H1 (cell line): Measurements from ENCODE around the gene NPSR1. TPM values are rescaled to one million over a fixed set of nuclear protein-coding genes. Genes with fewer than 3 reads are reported as not detected.

ENCODE experiments used
- CTCF ChIA-PET: fragments of 300-600 bp; sonication (Branson Sonifier 250); formaldehyde crosslinking; loops from one replicate; lab custom pipeline; 2021; ENCODE audit not compliant: partially characterized antibody; lab: Charles Lee
- POLR2A ChIA-PET: fragments of 300-600 bp; sonication (Branson Sonifier 250); formaldehyde crosslinking; loops from one replicate; lab custom pipeline; 2021; ENCODE audit warnings: inconsistent platforms; ENCODE audit not compliant: partially characterized antibody; lab: Charles Lee
- DNase-seq, 2 experiments: peaks; one replicate each; pipeline versions ENCODE4 v3.0.0 to v3.0.0-alpha.2; 2010 to 2022; ENCODE audit warnings: low spot score in 2 of 2, low read depth in 1 of 2, mixed read lengths in 1 of 2
- FAIRE-seq: peaks from 2 replicates; lab custom pipeline; 2011; peaks lifted over from hg19 to GRCh38; lab: Jason Lieb, UNC
- H2AFZ ChIP-seq: 2 replicates; pipeline ENCODE4 v1.8.1; 2012; ENCODE audit warnings: low read length, inconsistent platforms
- H2AK5ac ChIP-seq: 2 replicates; pipeline ENCODE4 v1.6.1; 2013; ENCODE audit warnings: low read depth, low read length
- H2BK120ac ChIP-seq: replicated peaks from 2 replicates; pipeline ENCODE3; 2013; ENCODE audit warnings: low read depth, low read length, inconsistent platforms
- H2BK12ac ChIP-seq: 2 replicates; pipeline ENCODE4 v1.6.1; 2013; ENCODE audit warnings: low read depth, low read length
- H2BK15ac ChIP-seq: 2 replicates; pipeline ENCODE4 v1.6.1; 2013; ENCODE audit warnings: low read length
- H2BK20ac ChIP-seq: 2 replicates; pipeline ENCODE4 v1.6.1; 2013; ENCODE audit warnings: low read length
- H2BK5ac ChIP-seq: 2 replicates; pipeline ENCODE4 v1.6.1; 2013; ENCODE audit warnings: low read depth, low read length
- H3K14ac ChIP-seq: 2 replicates; pipeline ENCODE4 v1.6.1; 2013; ENCODE audit warnings: inconsistent platforms; ENCODE audit not compliant: insufficient read length
- H3K18ac ChIP-seq: 2 replicates; pipeline ENCODE4 v1.6.1; 2013; ENCODE audit warnings: low read length; ENCODE audit errors: extremely low read depth
- H3K23ac ChIP-seq: 2 replicates; pipeline ENCODE4 v1.6.1; 2013; ENCODE audit warnings: inconsistent platforms; ENCODE audit not compliant: insufficient read length
- H3K23me2 ChIP-seq: 2 replicates; pipeline ENCODE4 v1.6.1; 2013; ENCODE audit warnings: low read depth, low read length
- H3K27ac ChIP-seq: 2 replicates; pipeline ENCODE4 v1.6.1; 2011; ENCODE audit warnings: low read depth, low read length, inconsistent platforms
- H3K27me3 ChIP-seq, 4 experiments: replicated peaks in 1 of 4; 1 replicate in 1 of 4; 2 replicates in 3 of 4; pipeline versions ENCODE4 v1.6.1 to v1.8.1; 2011 to 2013; ENCODE audit warnings: low read length in 3 of 4, mild to moderate bottlenecking in 3 of 4, inconsistent platforms in 2 of 4, mixed read lengths in 2 of 4, moderate library complexity in 1 of 4; ENCODE audit not compliant: control insufficient read depth in 3 of 4, insufficient read depth in 3 of 4; ENCODE audit errors: extremely low read depth in 1 of 4
- H3K36me3 ChIP-seq, 4 experiments: 2 replicates each; pipeline versions ENCODE4 v1.6.1 to v1.8.1; 2011 to 2013; ENCODE audit warnings: mild to moderate bottlenecking in 4 of 4, low read length in 3 of 4, moderate library complexity in 2 of 4, control low read depth in 1 of 4, inconsistent platforms in 1 of 4; ENCODE audit not compliant: insufficient read depth in 4 of 4, control insufficient read depth in 2 of 4
- H3K4ac ChIP-seq: replicated peaks from 2 replicates; pipeline ENCODE3; 2013; ENCODE audit warnings: low read length, low read depth, mixed read lengths, inconsistent platforms; ENCODE audit not compliant: insufficient read length
- H3K4me1 ChIP-seq, 4 experiments: replicated peaks in 1 of 4; 1 replicate in 1 of 4; 2 replicates in 3 of 4; pipeline versions ENCODE4 v1.6.1 to v1.8.1; 2011 to 2013; ENCODE audit warnings: low read length in 3 of 4, inconsistent platforms in 2 of 4, mixed read lengths in 1 of 4; ENCODE audit not compliant: insufficient read depth in 4 of 4, control insufficient read depth in 3 of 4
- H3K4me2 ChIP-seq, 2 experiments: 2 replicates each; pipeline versions ENCODE4 v1.6.1 to v1.8.1; 2011 to 2013; ENCODE audit warnings: low read depth in 2 of 2, low read length in 2 of 2, control low read depth in 1 of 2, inconsistent platforms in 1 of 2, mild to moderate bottlenecking in 1 of 2; ENCODE audit not compliant: insufficient read depth in 1 of 2
- H3K4me3 ChIP-seq, 4 experiments: fragments of 200-600, 300-600 bp in 1 of 4; sonication (generic), shearing (Covaris generic), sonication (Bioruptor Twin) in 1 of 4; 2 replicates each; pipeline versions ENCODE4 v1.5.1 to v1.8.1; 2011 to 2016; ENCODE audit warnings: low read length in 4 of 4, low read depth in 3 of 4, control low read depth in 2 of 4, inconsistent platforms in 2 of 4, mild to moderate bottlenecking in 2 of 4, mixed read lengths in 1 of 4, moderate library complexity in 1 of 4; ENCODE audit not compliant: insufficient read depth in 2 of 4; ENCODE audit errors: extremely low read depth in 1 of 4
- H3K56ac ChIP-seq: replicated peaks from 2 replicates; pipeline ENCODE3; 2013; ENCODE audit warnings: low read depth, mild to moderate bottlenecking, mixed read lengths, low read length, inconsistent platforms; ENCODE audit not compliant: insufficient read length
- H3K79me1 ChIP-seq: 2 replicates; pipeline ENCODE4 v1.6.1; 2013; ENCODE audit warnings: low read depth, low read length, control low read depth
- H3K79me2 ChIP-seq, 2 experiments: 2 replicates each; pipeline versions ENCODE4 v1.6.1 to v1.8.1; 2012 to 2013; ENCODE audit warnings: low read length in 2 of 2, mild to moderate bottlenecking in 2 of 2, inconsistent platforms in 1 of 2; ENCODE audit not compliant: insufficient read depth in 2 of 2, control insufficient read depth in 1 of 2
- H3K9ac ChIP-seq, 4 experiments: replicated peaks in 1 of 4; 1 replicate in 1 of 4; 2 replicates in 3 of 4; pipeline versions ENCODE4 v1.6.1 to v1.8.1; 2011 to 2013; ENCODE audit warnings: low read depth in 3 of 4, low read length in 3 of 4, control low read depth in 2 of 4, mild to moderate bottlenecking in 2 of 4, moderate library complexity in 2 of 4, inconsistent platforms in 1 of 4; ENCODE audit errors: extremely low read depth in 1 of 4
- H3K9me3 ChIP-seq, 2 experiments: 2 replicates each; pipeline versions ENCODE4 v1.6.1 to v1.8.1; 2012 to 2013; ENCODE audit warnings: mild to moderate bottlenecking in 2 of 2, moderate library complexity in 2 of 2, control low read depth in 1 of 2, inconsistent platforms in 1 of 2, low read depth in 1 of 2, low read length in 1 of 2, mixed read lengths in 1 of 2; ENCODE audit not compliant: insufficient read depth in 2 of 2
- H4K20me1 ChIP-seq, 2 experiments: replicated peaks in 1 of 2; 2 replicates each; pipeline versions ENCODE3 to v1.8.1; 2011 to 2013; ENCODE audit warnings: inconsistent platforms in 2 of 2, low read length in 2 of 2, mild to moderate bottlenecking in 1 of 2; ENCODE audit not compliant: insufficient read depth in 2 of 2, control insufficient read depth in 1 of 2
- H4K5ac ChIP-seq: 2 replicates; pipeline ENCODE4 v1.6.1; 2013; ENCODE audit warnings: low read length, low read depth, mixed read lengths, inconsistent platforms; ENCODE audit not compliant: insufficient read length
- H4K8ac ChIP-seq: 2 replicates; pipeline ENCODE4 v1.8.0; 2013; ENCODE audit warnings: mild to moderate bottlenecking, moderate library complexity, low read length, inconsistent platforms; ENCODE audit not compliant: insufficient read depth; ENCODE audit errors: extremely low read depth
- H4K91ac ChIP-seq: replicated peaks from 2 replicates; pipeline ENCODE3; 2013; ENCODE audit warnings: low read length, mixed read lengths, inconsistent platforms; ENCODE audit not compliant: insufficient read length
- CTCF ChIP-seq, 3 experiments: IDR thresholded peaks; 1 replicate in 2 of 3; 2 replicates in 1 of 3; pipeline versions ENCODE4 v1.5.1 to v1.6.1; 2011; ENCODE audit warnings: low read length in 3 of 3, mild to moderate bottlenecking in 3 of 3, inconsistent platforms in 2 of 3, low read depth in 1 of 3, moderate library complexity in 1 of 3; ENCODE audit not compliant: insufficient read depth in 1 of 3; ENCODE audit errors: control extremely low read depth in 1 of 3
- FOSL1 ChIP-seq: IDR thresholded peaks from 2 replicates; pipeline ENCODE4 v1.6.1; 2011; ENCODE audit warnings: mild to moderate bottlenecking, low read depth, low read length, moderate library complexity; ENCODE audit not compliant: insufficient read depth
- MAX ChIP-seq: IDR thresholded peaks from 2 replicates; pipeline ENCODE4 v1.6.1; 2012; ENCODE audit warnings: inconsistent platforms
- RAD21 ChIP-seq, 2 experiments: IDR thresholded peaks in 1 of 2; conservative IDR thresholded peaks in 1 of 2; 2 replicates each; pipeline ENCODE4 v1.6.1; 2011; ENCODE audit warnings: low read depth in 2 of 2, low read length in 2 of 2, improper control_type of control experiment in 1 of 2, inconsistent platforms in 1 of 2, mild to moderate bottlenecking in 1 of 2, moderate library complexity in 1 of 2
- SAP30 ChIP-seq: fragments of 300-600 bp; sonication (generic); IDR thresholded peaks from 2 replicates; pipeline ENCODE4 v1.7.1; 2012; ENCODE audit warnings: low read length, moderate library complexity, mild to moderate bottlenecking, inconsistent platforms; ENCODE audit not compliant: insufficient read depth, insufficient replicate concordance
- WGBS, 2 experiments: shearing (Covaris generic) in 1 of 2; methylation state at CpG; one replicate each; pipeline versions ENCODE4 v1.1.6 to v1.1.7; 2013 to 2015; ENCODE audit warnings: low lambda C conversion rate in 2 of 2, mixed read lengths in 2 of 2, inconsistent platforms in 1 of 2, low coverage in 1 of 2, missing lambda C conversion rate in 1 of 2; ENCODE audit not compliant: insufficient replicate concordance in 2 of 2, insufficient coverage in 1 of 2, insufficient read length in 1 of 2; ENCODE audit errors: extremely low coverage in 1 of 2, missing lambda C conversion rate in 1 of 2; 5-methylcytosine and 5-hydroxymethylcytosine counted together
- polyA plus RNA-seq, 7 experiments: library from polyadenylated mRNA; depleted of rRNA in 3 of 7; stranded (reverse) in 5 of 7; unstranded in 2 of 7; fragments of >200 nt in 5 of 7; fragments of 200-250 nt in 2 of 7; gene quantifications; 1 replicate in 5 of 7; 2 replicates in 1 of 7; 4 replicates in 1 of 7; pipeline versions ENCODE4 v1.2.1 to v1.2.3, GENCODE V29; 2011 to 2013; ENCODE audit warnings: missing spikeins in 2 of 7, mixed read lengths in 2 of 7
- total RNA-seq: library from RNA; stranded (reverse); fragmentation: NEBNext Ultra II Directional; extraction: Animal tissue kit (Norgen Biotek cat#: 25700); gene quantifications from 2 replicates; pipeline ENCODE4 v1.2.1, GENCODE V29; 2021

NPSR1 gene
- total and polyA plus RNA-seq, 2 of the 8 experiments (the other 6 are each of a cell fraction or from before 2014, with no cell fraction given): not detected

- Histone ChIP-seq H3K23ac (no peak overlapping the region), H3K4me3 (no peak overlapping the region), H3K23me2 (no peaks in the 10 kb centered on the region), H3K4me1 (no peaks in the 10 kb centered on the region), H2BK20ac (no peak overlapping the region), H3K9me3 (no peaks in the 10 kb centered on the region), H4K5ac (no peak overlapping the region), H3K4ac (no peak overlapping the region), H2BK120ac (no peak overlapping the region), H3K9ac (no peak overlapping the region), H3K18ac (no peak overlapping the region), H2BK5ac (no peak overlapping the region), H3K4me2 (no peak overlapping the region), H3K79me1 (no peaks in the 10 kb centered on the region), H3K79me2 (no peaks in the 10 kb centered on the region), H3K56ac (no peak overlapping the region), H3K36me3 (no peaks in the 10 kb centered on the region)
- DNase-seq: no peak
- FAIRE-seq: no peak
- WGBS, 2 experiments: 84% methylated on average over 1 of the region's 1 CpG; no CpG with 5 or more reads in 1 of the 2 experiments
- TF ChIP-seq FOSL1: no peak
- TF ChIP-seq RAD21 (IDR thresholded peaks at IDR 0.05 in 1 of 2, conservative IDR thresholded peaks at IDR 0.05 in 1 of 2; ENCODE audit: low read depth in 2 of 2, low read length in 2 of 2): peak; percentile 25 to 32; a peak in 3 of 4 replicates
- peak in 1 of 3 experiments; percentile 6; a peak in 1 of 4 replicates for TF ChIP-seq CTCF (IDR thresholded peaks at IDR 0.05; ENCODE audit: control extremely low read depth in 1 of 3, insufficient read depth in 1 of 3, low read depth in 1 of 3, low read length in 3 of 3)
- TF ChIP-seq MAX: no peak
- TF ChIP-seq SAP30: no peak
- TF ChIP-seq, all 59 proteins: peak for 2
- H2AK5ac ChIP-seq: no peak overlapping the region
- H2AFZ ChIP-seq: no peak overlapping the region
- no peak overlapping the region for H4K91ac ChIP-seq
- H4K8ac ChIP-seq: no peak overlapping the region
- no peak overlapping the region for H2BK12ac ChIP-seq
- H3K27me3 ChIP-seq: no peaks in the 10 kb centered on the region
- H3K27ac ChIP-seq: no peak overlapping the region
- no peaks in the 10 kb centered on the region for H4K20me1 ChIP-seq
- H2BK15ac ChIP-seq: no peak overlapping the region
- H3K14ac ChIP-seq: no peak overlapping the region
- ChIA-PET POLR2A (no interaction called here), CTCF (interaction anchor here (0.6 to 1.4 kb wide), 4 partner anchors 26 to 141 kb away, joined by 3 to 4 read pairs (median 4); no protein-coding TSS in a partner anchor)
These were observed 129.6 kb downstream of the NPSR1 start for GRCh38 chr7:34787586-34787985.
